Gastrocnemius medialis (tissue), 4 donors: ENCODE measurements around the gene PFKFB1. TPM values are rescaled to one million over a fixed set of nuclear protein-coding genes. Genes with fewer than 3 reads are reported as not detected.

Experiments
- ATAC-seq, 2 donors: fragments of 150-250 bp; one replicate each; pipeline ENCODE4 v1.9.1; 2016
- DNase-seq, 2 donors: peaks; one replicate each; pipeline ENCODE4 v3.0.0-alpha.2; 2019
- H3K27ac ChIP-seq, 4 donors: fragments of 200-600 bp; sonication (generic); 1 replicate in 1 of 4; 2 replicates in 3 of 4; pipeline ENCODE4 v1.5.1; 2016 to 2018; ENCODE audit warnings: mild to moderate bottlenecking in 2 of 4, moderate library complexity in 1 of 4
- H3K27me3 ChIP-seq, 3 donors: fragments of 200-600 bp; sonication (generic) in 2 of 3; 1 replicate in 1 of 3; 2 replicates in 2 of 3; pipeline versions ENCODE4 v1.5.1 to v1.6.0; 2016 to 2019; ENCODE audit warnings: mild to moderate bottlenecking in 1 of 3, moderate library complexity in 1 of 3
- H3K36me3 ChIP-seq, 2 donors: fragments of 200-600 bp; sonication (generic) in 1 of 2; one replicate each; pipeline ENCODE4 v1.5.1; 2017 to 2018
- H3K4me1 ChIP-seq, 2 donors: fragments of 200-600 bp; sonication (generic) in 1 of 2; one replicate each; pipeline ENCODE4 v1.5.1; 2016 to 2017; ENCODE audit warnings: mild to moderate bottlenecking in 2 of 2
- H3K4me3 ChIP-seq, 4 donors: fragments of 200-600 bp; sonication (generic) in 3 of 4; 1 replicate in 1 of 4; 2 replicates in 3 of 4; pipeline ENCODE4 v1.5.1; 2016 to 2019; ENCODE audit warnings: mild to moderate bottlenecking in 2 of 4
- H3K9me3 ChIP-seq, 3 donors: fragments of 200-600 bp; sonication (generic) in 2 of 3; 1 replicate in 1 of 3; 2 replicates in 2 of 3; pipeline ENCODE4 v1.5.1; 2016 to 2019
- POLR2A ChIP-seq, 2 donors: fragments of 450-650 bp; IDR thresholded peaks; one replicate each; pipeline ENCODE4 v1.6.1; 2017; ENCODE audit warnings: antibody characterized with exemption in 2 of 2, mild to moderate bottlenecking in 2 of 2, moderate library complexity in 2 of 2
- in situ Hi-C, 4 donors: fragments of 200-750 bp; cut with MboI; loops; one replicate each; pipeline versions ENCODE4 v1.15.0 to v1.8.0; 2017; ENCODE audit warnings: low sequenced_read_pairs in 4 of 4
- intact Hi-C: fragments of 100-400 bp; cut with DNase I; formaldehyde crosslinking; loops from one replicate; pipeline ENCODE4 v1.15.1; 2023; ENCODE audit warnings: low total_unique reads
- total RNA-seq, 4 donors: library from RNA; depleted of rRNA; stranded (reverse); fragments of >200 nt; gene quantifications; one replicate each; pipeline versions ENCODE4 v1.1.0 to v1.2.3, GENCODE V29; 2016
- TF ChIP-seq, protein P1 (sequence below), 5 experiments: fragments of 450-650 bp in 3 of 5; fragments of 200-600 bp in 2 of 5; sonication (generic) in 2 of 5; IDR thresholded peaks in 4 of 5; conservative IDR thresholded peaks in 1 of 5; 1 replicate in 4 of 5; 2 replicates in 1 of 5; pipeline ENCODE4 v1.5.1; 2016 to 2019; ENCODE audit warnings: antibody characterized with exemption in 5 of 5, mild to moderate bottlenecking in 3 of 5, moderate library complexity in 3 of 5

Gene PFKFB1
- total RNA-seq, 4 donors from 2014 or later: 4.3 to 40.1 (median 13.9) TPM

- Histone ChIP-seq H3K4me3 (no peak overlapping the region), H3K4me1 (peaks cover 4 to 6% of the 10 kb centered on the region in 2 donors), H3K36me3 (peaks cover 0 to 14% of the 10 kb centered on the region in 2 donors), H3K27ac (no peak overlapping the region), H3K9me3 (no peaks in the 10 kb centered on the region), H3K27me3 (no peaks in the 10 kb centered on the region)
- no peak for DNase-seq
- intact Hi-C loops: loop anchor here (5.0 kb wide), 3 partner anchors 257 to 713 kb away; partner anchors contain the start of genes GNL3L and RRAGB
- in situ Hi-C loops: loop anchor here in 1 of 4 donors (25.0 kb wide), 1 partner anchor 367 kb away; no protein-coding TSS in a partner anchor
- ATAC-seq: no peak
- TF ChIP-seq, protein P1, sequence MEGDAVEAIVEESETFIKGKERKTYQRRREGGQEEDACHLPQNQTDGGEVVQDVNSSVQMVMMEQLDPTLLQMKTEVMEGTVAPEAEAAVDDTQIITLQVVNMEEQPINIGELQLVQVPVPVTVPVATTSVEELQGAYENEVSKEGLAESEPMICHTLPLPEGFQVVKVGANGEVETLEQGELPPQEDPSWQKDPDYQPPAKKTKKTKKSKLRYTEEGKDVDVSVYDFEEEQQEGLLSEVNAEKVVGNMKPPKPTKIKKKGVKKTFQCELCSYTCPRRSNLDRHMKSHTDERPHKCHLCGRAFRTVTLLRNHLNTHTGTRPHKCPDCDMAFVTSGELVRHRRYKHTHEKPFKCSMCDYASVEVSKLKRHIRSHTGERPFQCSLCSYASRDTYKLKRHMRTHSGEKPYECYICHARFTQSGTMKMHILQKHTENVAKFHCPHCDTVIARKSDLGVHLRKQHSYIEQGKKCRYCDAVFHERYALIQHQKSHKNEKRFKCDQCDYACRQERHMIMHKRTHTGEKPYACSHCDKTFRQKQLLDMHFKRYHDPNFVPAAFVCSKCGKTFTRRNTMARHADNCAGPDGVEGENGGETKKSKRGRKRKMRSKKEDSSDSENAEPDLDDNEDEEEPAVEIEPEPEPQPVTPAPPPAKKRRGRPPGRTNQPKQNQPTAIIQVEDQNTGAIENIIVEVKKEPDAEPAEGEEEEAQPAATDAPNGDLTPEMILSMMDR (IDR thresholded peaks at IDR 0.05 in 4 of 5, conservative IDR thresholded peaks at IDR 0.05 in 1 of 5): no peak
These were observed 10.2 kb upstream of the PFKFB1 start for GRCh38 chrX:55004231-55004630.

- Histone ChIP-seq H3K4me1 (peaks cover 15 to 20% of the 10 kb centered on the region in 2 donors), H3K4me3 (peak within 1 kb of the TSS; percentile 63 to 80 (median 72)), H3K9me3 (no peaks in the 10 kb centered on the region), H3K27ac (peak within 1 kb of the TSS; percentile 84 to 93 (median 90)), H3K36me3 (peaks cover 0 to 5% of the 10 kb centered on the region in 2 donors), H3K27me3 (no peaks in the 10 kb centered on the region)
- ATAC-seq (peak; percentile 73 to 75), DNase-seq (peak; percentile 81 to 91)
- peak; percentile 69 to 90 for TF ChIP-seq POLR2A (IDR thresholded peaks at IDR 0.05)
- TF ChIP-seq, protein P1 (IDR thresholded peaks at IDR 0.05 in 4 of 5, conservative IDR thresholded peaks at IDR 0.05 in 1 of 5): no peak
- intact Hi-C loops (loop anchor here (2.0 to 5.0 kb wide), 6 partner anchors 161 to 1708 kb away; partner anchors contain the start of genes GNL3L and RRAGB), in situ Hi-C loops (loop anchor here in 1 of 4 donors (25.0 kb wide), 1 partner anchor 363 kb away; no protein-coding TSS in a partner anchor)
These were observed 6.0 kb upstream of the PFKFB1 start, which contains the start of gene APEX2 for GRCh38 chrX:54999717-55000598. APEX2 (plus strand) TSS chrX:55000363; CDS start chrX:55000423, 60 bp downstream.

- H3K27me3 ChIP-seq: no peaks in the 10 kb centered on the region
- H3K4me1 ChIP-seq: peaks cover 22 to 24% of the 10 kb centered on the region in 2 donors
- DNase-seq (no peak), ATAC-seq (no peak)
- intact Hi-C loops: loop anchor here (5.0 kb wide), 1 partner anchor 1703 kb away; no protein-coding TSS in a partner anchor
- TF ChIP-seq, protein P1 (IDR thresholded peaks at IDR 0.05 in 4 of 5, conservative IDR thresholded peaks at IDR 0.05 in 1 of 5): no peak
- no peak for TF ChIP-seq POLR2A (IDR thresholded peaks at IDR 0.05)
- peak overlapping the region; percentile 84 to 93 (median 90) for H3K27ac ChIP-seq
- in situ Hi-C loops: no loop called here
- peak overlapping the region in 1 of 4 donors; percentile 16 for H3K4me3 ChIP-seq
- H3K9me3 ChIP-seq: no peaks in the 10 kb centered on the region
- H3K36me3 ChIP-seq: no peaks in the 10 kb centered on the region
These were observed 1.6 kb upstream of the PFKFB1 start for GRCh38 chrX:54995621-54996020.

DNA sequence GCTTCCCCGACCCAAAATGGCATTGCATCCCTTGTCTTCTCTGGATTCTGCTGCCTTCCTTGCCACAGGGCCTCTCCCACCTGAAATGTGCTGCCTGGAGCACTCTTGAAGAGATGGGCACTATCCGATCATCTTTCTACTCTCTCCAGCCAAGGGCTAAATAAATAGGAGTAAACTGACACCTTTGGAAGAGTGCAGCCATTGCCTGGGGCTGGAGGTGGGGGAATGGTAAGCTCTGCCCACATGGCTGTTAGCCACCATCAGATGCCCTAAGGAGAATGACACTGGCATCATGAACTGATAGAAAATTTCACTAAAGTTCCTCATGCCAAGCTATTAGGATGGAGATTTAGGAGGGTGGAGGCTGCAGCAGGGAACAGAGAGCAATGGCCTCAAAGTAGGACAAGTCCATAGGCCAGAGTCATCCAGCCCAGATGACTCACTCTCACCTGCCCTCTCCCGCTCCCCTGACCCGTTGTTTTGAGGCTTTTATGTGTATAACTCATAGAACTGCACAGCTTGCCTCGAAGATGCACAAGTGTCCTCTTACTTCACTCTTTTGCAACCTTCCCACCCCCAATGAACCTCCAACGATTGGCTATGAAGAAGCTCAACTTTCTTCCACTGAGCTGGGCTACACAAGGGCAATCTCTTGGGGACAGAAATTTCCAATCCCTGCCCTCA is 822 bp upstream of the PFKFB1 start:
- TF ChIP-seq POLR2A (IDR thresholded peaks at IDR 0.05): peak in 1 of 2 donors; percentile 56
- TF ChIP-seq, protein P1 (IDR thresholded peaks at IDR 0.05 in 4 of 5, conservative IDR thresholded peaks at IDR 0.05 in 1 of 5): no peak
- Histone ChIP-seq H3K36me3 (no peaks in the 10 kb centered on the region), H3K27me3 (no peaks in the 10 kb centered on the region), H3K9me3 (no peaks in the 10 kb centered on the region), H3K4me3 (peak overlapping the region in 3 of 4 donors; percentile 31 to 47 (median 41)), H3K4me1 (peaks cover 24 to 27% of the 10 kb centered on the region in 2 donors), H3K27ac (peak overlapping the region; percentile 84 to 93 (median 90))
- in situ Hi-C loops: no loop called here
- DNase-seq (peak; percentile 70 to 84), ATAC-seq (peak; percentile 49 to 62)
- intact Hi-C loops: loop anchor here (5.0 kb wide), 1 partner anchor 1703 kb away; no protein-coding TSS in a partner anchor
